DND-41 (cell line): Measurements from ENCODE around the gene PGBD1.
"Not testable (repeated sequence)": the region's sequence is repeated elsewhere in the genome, so short reads cannot be mapped to it uniquely, and the experiment has no call there.

Source experiments
- CTCF ChIP-seq: IDR thresholded peaks from 2 replicates; pipeline ENCODE4 v1.5.1; 2012; ENCODE audit warnings: borderline replicate concordance, low read length, moderate library complexity, mild to moderate bottlenecking; ENCODE audit not compliant: poor library complexity, severe bottlenecking; ENCODE audit errors: extremely low read depth
- EZH2 ChIP-seq: IDR thresholded peaks from 3 replicates; pipeline ENCODE4 v1.6.1; 2012; ENCODE audit warnings: borderline replicate concordance, low read depth, mild to moderate bottlenecking, moderate library complexity, low read length, inconsistent platforms; ENCODE audit not compliant: severe bottlenecking

- not testable (repeated sequence) for TF ChIP-seq CTCF, EZH2
These were observed 25.0 kb downstream of the PGBD1 start for GRCh38 chr6:28306363-28306762.
